ENCODE results near the gene CAPRIN1.
"Not testable (repeated sequence)": the region's sequence is repeated elsewhere in the genome, so short reads cannot be mapped to it uniquely, and the experiment has no call there.

The CAPRIN1 gene

GRCh38 chr11:34052036-34052607 is 591 bp downstream of the CAPRIN1 start:
- DNase-seq (ENCODE audit: low spot score), result peak; percentile 96

GRCh38 chr11:34052608-34053160 is 1.2 kb downstream of the CAPRIN1 start:
- DNase-seq (ENCODE audit: low spot score), result peak; percentile 18

- peak; percentile 61 for DNase-seq (ENCODE audit: low spot score)
Observed at GRCh38 chr11:34053161-34053686, 1.7 kb downstream of the CAPRIN1 start.

- DNase-seq (ENCODE audit: low spot score), result not testable (repeated sequence)
Observed at GRCh38 chr11:34054351-34054750, 2.8 kb downstream of the CAPRIN1 start.

- no peak for DNase-seq (ENCODE audit: low spot score)
Observed at GRCh38 chr11:34055218-34056000, 3.9 kb downstream of the CAPRIN1 start.

GRCh38 chr11:34056672-34057071 is 5.1 kb downstream of the CAPRIN1 start:
- no peak for DNase-seq (ENCODE audit: low spot score)

GRCh38 chr11:34063061-34063795 is 11.7 kb downstream of the CAPRIN1 start:
- no peak for DNase-seq (ENCODE audit: low spot score)

- DNase-seq (ENCODE audit: low spot score), result no peak
Observed at GRCh38 chr11:34064291-34064690, 12.8 kb downstream of the CAPRIN1 start.

GRCh38 chr11:34065505-34066203 is 14.1 kb downstream of the CAPRIN1 start:
- no peak for DNase-seq (ENCODE audit: low spot score)

- DNase-seq (ENCODE audit: low spot score), result not testable (repeated sequence)
Observed at GRCh38 chr11:34066766-34067165, 15.2 kb downstream of the CAPRIN1 start.

- peak; percentile 33 for DNase-seq (ENCODE audit: low spot score)
Observed at GRCh38 chr11:34067383-34068065, 16.0 kb downstream of the CAPRIN1 start.

GRCh38 chr11:34068111-34068510 is 16.6 kb downstream of the CAPRIN1 start:
- DNase-seq (ENCODE audit: low spot score), result no peak

- DNase-seq (ENCODE audit: low spot score), result not testable (repeated sequence)
Observed at GRCh38 chr11:34071306-34071705, 19.8 kb downstream of the CAPRIN1 start.

GRCh38 chr11:34072041-34072440 is 20.5 kb downstream of the CAPRIN1 start:
- no peak for DNase-seq (ENCODE audit: low spot score)

GRCh38 chr11:34072832-34073231 is 21.3 kb downstream of the CAPRIN1 start:
- DNase-seq (ENCODE audit: low spot score), result no peak

- DNase-seq (ENCODE audit: low spot score), result no peak
Observed at GRCh38 chr11:34074391-34074790, 22.9 kb downstream of the CAPRIN1 start.

- DNase-seq (ENCODE audit: low spot score), result no peak
Observed at GRCh38 chr11:34075178-34075820, 23.8 kb downstream of the CAPRIN1 start.

GRCh38 chr11:34080609-34081008 is 29.1 kb downstream of the CAPRIN1 start:
- DNase-seq (ENCODE audit: low spot score), result no peak

GRCh38 chr11:34084637-34085036 is 33.1 kb downstream of the CAPRIN1 start:
- no peak for DNase-seq (ENCODE audit: low spot score)

GRCh38 chr11:34086554-34087283 is 35.2 kb downstream of the CAPRIN1 start:
- no peak for DNase-seq (ENCODE audit: low spot score)

Data from germinal center (tissue), 1 donor.